Stimulated activated CD4-positive, alpha-beta T cell treated with anti-CD3 and anti-CD28 coated beads, Interleukin-12 subunit alpha, Interleukin-12 subunit beta, amount 100 ng/mL, for 4 hours (primary cell): ENCODE measurements around the gene FHIT.
"Not testable (repeated sequence)": the region's sequence is repeated elsewhere in the genome, so short reads cannot be mapped to it uniquely, and the experiment has no call there.

Experiments
- DNase-seq: peaks from one replicate; pipeline ENCODE4 v3.0.0-alpha.2; 2020

The FHIT gene

DNA sequence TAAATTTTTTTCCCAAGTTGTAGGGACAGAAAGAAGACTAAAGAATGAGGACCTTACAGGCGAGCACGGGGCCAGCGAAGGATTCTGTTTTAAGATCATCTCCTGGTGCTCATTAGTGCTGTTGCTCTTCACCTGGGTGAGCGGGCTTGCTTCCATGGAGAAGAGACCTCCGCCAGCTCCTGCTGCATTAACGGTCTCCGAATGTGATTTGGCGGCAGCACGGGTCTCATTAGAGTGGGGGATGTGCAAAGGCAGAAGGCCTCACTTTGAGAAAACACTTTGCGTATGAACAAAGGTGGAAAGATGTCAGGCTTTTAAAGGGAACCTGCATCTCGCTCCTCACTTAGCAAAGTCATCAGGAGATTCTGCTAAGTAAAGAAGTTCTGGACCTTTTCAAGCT is 1448.0 kb downstream of the FHIT start:
- DNase-seq: no peak

DNA sequence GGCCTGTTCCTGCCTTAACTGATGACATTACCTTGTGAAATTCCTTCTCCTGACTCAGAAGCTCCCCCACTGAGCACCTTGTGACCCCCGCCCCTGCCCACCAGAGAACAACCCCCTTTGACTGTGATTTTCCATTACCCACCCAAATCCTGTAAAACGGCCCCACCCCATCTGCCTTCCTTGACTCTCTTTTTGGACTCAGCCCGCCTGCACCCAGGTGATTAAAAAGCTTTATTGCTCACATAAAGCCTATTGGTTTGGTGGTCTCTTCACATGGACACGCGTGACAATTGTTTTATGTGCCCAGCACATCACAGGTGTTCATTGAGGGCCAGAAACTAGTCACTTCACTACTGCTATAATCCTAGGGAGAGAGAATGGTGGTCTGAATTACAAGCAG is 1448.8 kb downstream of the FHIT start:
- DNase-seq: not testable (repeated sequence)

DNA sequence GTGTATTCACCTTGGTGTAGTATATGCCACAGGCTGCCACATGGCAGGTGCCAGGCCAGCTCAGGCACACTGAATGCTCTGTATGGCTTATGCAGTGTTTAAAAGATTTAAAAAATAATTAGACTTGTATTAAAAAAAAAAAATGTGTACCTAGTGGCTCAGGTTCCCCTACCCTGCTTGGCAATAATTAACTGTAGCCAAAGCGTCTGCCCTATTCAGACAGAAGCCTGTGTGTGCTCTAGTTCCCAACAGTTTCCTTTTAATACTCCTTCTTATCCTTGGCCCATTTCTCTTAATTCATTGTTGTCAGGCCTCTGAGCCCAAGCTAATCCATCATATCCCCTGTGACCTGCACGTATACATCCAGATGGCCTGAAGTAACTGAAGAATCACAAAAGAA is 1449.2 kb downstream of the FHIT start:
- no peak for DNase-seq

DNA sequence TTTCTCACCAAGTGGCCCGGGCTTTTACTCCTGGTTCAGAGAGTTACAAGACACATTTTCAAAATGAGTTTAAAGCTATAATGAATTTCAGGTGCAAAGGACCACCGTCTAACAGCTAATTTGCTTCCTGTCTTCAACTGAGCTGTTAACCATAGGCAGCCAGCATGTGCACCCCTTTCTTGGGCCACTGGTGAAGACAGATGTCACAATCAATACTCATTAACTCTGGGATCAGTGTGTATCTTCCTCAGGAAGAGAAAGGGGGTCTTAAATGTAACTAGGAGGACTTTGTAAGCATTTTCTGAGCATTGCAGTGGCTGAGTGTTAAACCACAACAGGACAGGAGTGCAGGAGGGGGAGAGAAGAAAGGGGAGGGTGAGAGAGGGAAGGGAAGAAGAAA is 1450.8 kb downstream of the FHIT start:
- DNase-seq: no peak

DNA sequence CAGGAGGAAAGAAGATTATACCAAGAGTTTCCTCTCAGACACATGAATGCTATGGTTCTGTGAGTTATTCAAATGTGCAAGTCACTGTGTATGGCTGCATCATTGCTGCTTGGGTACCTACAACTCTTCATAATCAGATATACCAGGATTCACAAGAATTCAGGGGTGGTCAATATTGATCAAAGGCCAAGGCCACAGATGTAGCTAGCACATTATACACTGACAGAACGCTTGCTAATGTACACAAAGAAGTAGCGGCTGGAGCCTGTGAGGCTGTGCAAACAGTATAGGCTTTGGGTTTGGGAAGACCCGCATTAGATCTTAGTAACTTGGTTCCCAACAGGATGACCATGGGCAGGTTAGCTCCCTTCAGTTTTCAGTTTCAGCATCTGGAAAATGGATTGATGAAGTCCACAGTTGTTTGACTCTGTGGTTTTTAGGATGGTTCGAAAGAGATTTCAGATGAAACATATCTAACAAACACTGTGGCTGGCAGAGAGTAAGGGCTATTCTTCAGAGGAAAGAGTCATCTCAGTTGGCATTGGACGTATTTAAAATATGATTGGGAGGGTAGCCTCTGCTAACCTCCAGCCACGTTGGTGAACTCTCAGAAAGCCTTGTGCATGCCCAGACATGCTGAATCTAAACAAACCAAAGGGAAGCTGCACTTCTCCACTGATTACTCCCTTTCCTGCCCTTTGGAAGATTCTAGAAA is 1452.7 kb downstream of the FHIT start:
- DNase-seq: no peak

DNA sequence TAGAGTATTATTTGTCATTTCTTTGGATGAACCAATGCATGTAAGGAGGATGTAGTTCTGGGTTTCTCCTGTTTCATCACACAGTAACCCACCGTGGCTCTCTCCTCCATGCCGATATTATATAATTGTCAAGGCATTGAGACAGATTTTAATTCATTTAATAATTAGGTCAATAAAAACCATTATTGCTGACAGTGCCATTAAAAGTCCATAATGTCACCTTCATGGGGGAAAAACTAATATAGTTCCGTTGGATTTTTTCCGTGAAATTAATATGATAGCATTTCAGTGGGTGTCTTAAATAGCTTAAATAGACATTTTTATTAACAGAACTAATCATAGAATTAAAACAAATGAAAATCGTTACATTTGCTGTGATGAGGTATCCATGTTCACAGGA is 1453.7 kb downstream of the FHIT start:
- DNase-seq: no peak

DNA sequence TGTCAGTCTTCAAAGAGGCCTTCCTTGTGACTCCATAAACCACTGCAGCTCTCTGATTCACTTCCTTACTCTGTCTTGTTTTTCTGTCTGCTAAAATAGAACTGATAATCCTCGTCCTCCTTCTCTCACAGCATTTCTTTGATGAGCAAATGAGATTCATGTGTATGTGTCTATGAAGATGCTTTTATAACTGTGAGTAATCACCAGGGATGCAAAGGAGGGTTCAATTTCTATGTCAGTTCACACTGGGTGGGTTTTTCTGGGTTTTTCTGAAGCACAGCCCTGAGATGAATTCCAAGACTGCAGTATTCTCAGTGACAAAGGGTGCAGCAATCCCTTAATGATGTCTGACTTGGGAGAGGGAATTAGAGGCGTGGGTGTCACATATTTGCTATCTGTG is 1454.8 kb downstream of the FHIT start:
- DNase-seq: no peak

DNA sequence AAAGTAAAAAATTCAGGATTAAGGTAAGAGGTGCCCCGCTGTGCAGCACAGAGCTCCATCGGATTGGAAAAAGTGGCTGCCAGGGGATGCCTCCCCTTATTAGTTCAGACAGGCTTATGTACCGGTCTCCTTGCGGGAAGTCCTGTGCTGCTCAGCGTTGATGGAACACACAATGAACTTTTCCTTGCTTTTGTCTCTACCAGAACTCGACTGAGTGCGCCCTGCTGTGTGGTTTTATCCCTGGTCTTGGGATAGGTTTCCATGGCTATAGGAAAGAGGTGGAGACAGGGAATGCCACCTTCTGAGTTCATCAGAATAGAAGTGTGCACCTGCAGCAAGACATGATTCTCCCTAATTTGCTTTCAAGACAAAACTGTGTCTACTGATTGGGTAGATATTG is 1455.5 kb downstream of the FHIT start:
- no peak for DNase-seq

DNA sequence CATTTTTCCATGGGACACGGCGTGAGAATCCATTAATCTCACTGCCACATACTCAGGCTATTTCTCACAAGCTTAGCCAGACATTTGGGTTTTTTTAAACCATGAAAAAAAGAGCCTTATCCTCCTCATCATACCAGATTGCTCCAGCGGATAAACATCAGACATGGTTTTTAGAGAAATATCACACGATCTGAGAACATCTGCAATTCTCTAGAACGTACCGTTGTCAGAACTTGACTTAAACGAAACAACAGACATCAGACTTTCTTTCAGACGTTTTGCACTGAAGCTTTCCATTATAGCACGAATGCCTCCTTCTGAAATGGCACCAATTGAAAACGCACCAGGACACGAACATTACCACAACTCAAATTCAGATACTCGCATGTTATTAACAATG is 1457.3 kb downstream of the FHIT start:
- no peak for DNase-seq

DNA sequence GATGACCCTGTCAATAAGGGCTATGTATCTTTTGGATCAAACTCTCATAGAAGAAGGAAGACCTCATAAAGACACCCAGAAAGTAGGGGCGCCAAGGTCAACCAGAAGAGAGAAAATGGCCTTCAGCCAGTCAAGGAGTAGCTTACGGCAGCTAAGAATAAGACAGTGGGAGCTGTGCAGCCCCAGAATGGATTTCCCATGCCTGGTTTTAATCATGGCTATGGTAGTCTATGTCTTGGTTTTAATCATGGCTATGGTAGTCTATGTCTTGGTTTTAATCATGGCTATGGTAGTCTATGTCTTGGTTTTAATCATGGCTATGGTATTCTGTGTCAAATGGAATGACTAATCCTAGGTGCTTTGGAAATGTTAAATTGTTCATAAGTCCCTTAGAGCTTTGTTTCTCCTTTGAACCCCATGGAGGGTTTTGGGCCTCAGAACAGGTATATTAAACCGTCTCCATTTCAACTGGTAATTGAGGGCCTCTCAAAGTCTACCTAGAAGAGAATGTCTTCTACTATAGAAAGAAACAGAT is 1459.4 kb downstream of the FHIT start:
- no peak for DNase-seq

DNA sequence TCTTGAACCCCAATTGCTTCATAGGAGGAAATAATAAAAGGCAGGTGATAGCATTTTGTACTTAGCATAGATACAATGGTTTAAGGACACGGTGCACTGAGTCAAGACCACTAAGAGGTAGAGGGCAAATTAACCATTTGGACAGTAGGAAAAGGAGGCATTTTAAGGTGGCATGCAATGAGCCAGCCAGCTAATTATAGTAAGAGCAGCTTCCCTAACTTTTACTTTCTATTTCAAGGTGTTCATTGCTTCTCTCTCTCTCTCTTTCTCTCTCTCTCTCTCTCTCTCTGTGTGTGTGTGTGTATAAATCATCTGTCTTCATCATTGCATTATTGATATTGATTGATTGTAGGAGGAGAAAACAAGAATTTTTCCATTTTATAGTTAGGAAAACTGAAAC is 1461.0 kb downstream of the FHIT start:
- DNase-seq: no peak

DNA sequence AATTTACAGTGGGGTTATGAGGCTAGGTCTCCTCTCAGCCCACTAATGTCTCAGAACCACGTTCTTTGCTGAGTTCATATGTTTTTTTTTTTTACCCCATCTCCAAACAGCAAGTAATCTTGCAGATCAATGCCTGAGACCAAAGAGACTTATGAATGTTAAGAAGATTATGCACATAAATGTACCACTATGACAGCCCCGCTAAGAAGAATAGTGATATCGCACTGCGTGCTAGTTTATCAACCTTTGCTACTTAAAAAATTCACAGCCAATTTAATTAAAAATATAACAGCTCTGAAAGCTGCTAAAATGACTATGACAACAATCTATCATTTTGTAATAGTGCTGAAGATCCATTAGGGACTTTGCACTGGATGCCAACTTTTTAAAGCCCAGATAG is 1462.5 kb downstream of the FHIT start:
- DNase-seq: no peak

DNA sequence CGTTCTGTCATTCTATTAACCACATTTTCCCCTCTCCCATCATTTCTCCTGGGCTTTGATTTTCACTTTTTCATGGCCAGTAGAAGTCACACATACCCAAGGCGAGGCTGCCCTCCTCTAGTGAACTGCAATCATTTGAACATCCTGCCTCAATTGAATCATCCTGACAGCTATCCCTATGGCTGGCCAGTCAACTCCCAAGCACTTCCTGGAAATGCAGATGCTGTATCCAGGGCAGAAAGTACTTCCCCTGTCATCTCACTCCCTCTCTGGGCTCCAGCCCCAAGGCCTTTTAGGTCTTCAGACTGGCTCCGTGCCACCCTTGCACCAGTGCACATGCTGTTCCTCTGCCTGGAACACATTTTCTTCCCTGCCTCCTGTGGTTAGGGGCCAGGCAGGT is 1463.1 kb downstream of the FHIT start:
- no peak for DNase-seq

DNA sequence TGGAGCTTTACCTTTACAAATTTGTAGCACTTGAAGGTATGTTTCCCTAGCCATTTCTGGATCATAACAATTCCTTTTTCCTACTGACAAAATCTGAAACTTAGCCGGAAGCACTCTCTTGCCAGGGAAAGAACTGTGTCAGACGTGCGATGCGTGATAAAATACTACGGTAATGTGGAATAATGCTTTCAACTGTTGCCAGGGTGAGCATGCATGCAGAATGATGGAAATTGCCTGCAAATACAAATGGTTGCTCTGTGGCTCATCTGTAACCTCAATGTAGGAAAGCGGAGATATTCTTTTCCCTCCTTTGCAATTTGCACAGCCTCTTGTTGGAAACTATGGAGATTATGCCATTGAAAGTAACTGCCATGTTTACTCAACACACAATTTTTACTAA is 1464.9 kb downstream of the FHIT start:
- no peak for DNase-seq

DNA sequence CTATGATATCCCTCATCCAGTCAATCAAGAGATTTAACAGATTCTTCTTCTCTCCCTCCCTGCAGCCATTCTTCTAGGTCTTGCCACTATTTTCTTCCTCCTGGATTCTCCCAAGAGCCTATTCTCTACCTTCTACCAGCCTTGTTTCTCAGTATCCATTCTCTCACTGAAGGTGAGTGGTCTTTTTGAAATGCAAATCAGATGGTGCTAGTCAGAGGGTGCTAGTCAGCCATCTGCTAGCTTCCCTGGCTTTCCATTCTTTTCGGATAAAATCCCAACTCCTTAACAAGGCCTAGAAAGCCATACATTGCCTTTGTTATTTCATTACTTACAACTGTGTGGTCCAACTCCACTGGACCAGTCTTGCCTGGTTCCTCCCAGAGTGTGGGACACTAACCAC is 1467.1 kb downstream of the FHIT start:
- no peak for DNase-seq

DNA sequence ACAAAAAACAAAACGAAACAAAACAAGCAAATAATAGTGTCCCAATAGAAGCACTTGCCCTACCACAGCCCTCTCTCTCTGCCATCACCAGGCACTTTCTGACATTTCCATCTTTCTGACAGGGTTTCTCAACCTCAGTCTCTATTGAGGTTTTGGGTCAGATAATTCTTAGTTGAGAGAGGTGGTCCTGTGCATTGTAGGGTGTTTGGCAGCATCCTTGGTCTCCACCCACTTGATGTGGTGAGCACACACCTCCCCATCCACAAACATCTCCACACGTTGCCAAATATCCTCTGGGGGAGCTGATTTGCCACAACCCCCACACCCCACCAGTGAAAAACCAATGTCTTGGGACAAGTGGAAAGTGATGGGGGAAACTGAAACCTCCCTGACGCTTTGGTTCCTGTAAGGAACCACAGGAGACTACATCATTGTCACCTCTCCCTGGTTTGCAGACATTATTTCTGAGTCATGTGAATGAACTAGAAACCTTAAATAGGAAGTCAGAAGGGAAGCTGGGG is 1467.7 kb downstream of the FHIT start:
- DNase-seq: no peak

DNA sequence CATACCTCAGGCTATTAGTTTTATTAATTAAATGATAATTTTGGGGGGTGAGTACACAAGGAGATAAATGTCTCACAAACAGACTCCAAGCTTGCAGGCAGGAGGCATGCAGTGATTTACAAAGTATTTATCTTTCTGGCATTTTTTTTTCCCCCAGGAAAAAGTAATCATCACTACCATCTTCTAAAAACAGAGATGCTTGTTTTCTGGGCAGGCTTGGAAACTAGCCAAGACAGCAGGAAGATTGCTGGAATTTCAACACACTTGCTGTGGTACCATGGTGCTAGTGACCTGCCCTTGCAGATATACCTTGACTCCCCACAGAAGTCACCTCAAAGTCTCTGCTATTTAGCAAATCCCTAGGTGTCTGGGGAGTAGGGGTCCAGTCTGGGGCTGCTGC is 1468.6 kb downstream of the FHIT start:
- DNase-seq: no peak

DNA sequence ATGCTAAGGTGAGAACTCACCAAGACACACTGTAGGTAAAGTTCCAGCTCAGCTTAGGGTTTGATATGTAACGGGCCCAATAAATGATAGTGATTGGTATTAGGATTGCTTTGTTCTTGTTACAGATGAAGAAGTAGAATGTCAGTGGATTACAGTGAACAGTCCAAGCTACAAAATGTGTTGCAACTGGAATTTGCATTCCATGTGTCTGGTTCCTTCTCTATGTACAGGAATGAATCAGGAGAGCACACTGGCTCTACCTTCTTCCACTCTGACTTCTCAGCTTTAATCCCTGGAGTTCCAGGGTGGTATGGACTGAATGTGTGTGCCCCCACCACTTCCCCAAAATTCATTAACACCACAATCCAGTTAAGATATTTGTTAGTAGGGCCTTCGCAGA is 1471.0 kb downstream of the FHIT start:
- DNase-seq: no peak

DNA sequence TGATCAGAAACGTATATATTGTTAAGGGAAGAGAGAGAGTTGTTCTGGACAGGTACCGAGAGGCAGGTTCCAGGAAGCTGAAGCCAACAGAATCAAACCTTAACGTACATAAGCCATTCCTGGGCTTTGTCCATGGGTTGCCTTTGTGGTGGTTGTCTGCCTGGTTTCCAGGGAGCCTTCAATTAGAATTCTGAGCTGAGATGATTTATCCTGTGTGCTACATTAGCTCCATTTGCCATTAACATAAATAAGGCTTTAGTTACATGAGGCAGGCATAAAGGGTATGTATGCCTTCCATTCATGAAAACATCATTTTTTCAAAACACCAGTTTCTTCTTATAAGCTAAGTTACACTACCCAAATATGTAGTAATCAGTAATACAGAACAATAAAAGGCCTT is 1472.0 kb downstream of the FHIT start:
- no peak for DNase-seq

DNA sequence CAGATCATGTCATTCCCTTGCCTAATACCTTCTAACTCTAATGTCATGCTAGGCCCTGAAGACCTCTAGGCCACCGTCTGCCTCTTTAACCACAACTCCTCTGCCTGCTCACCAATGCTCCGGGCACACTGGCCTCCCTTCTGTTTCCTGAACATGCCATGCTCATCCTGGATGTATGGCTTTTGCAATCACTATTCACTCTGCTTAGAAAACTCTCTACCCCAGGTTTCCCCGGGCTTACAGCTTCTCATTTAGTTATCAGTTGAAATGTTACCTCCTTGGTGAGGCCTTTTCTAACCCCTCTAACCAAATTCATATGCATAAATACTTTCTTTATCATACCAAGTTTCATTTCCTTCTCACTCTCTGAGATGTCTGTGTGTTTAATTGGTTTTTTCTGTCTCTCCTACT is 1473.6 kb downstream of the FHIT start:
- DNase-seq: no peak

DNA sequence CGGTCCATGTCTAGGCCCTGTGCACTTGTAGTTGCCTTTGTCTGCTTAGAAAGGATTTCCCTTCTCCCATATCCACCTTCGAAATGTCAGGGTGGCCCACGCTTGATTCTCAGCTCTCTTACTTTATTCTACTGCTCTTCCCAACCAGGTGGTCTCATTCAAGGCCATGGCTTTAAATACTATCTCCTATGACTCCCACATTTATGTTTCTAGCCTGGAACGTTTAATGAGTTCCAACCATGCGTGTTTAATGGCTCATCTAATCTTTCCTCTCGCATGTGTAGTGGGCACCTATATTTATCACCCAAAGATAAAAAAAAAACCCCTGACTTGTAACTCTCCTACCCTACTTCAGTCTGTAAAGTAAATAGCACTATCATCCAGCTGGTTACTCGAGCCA is 1474.2 kb downstream of the FHIT start:
- no peak for DNase-seq

DNA sequence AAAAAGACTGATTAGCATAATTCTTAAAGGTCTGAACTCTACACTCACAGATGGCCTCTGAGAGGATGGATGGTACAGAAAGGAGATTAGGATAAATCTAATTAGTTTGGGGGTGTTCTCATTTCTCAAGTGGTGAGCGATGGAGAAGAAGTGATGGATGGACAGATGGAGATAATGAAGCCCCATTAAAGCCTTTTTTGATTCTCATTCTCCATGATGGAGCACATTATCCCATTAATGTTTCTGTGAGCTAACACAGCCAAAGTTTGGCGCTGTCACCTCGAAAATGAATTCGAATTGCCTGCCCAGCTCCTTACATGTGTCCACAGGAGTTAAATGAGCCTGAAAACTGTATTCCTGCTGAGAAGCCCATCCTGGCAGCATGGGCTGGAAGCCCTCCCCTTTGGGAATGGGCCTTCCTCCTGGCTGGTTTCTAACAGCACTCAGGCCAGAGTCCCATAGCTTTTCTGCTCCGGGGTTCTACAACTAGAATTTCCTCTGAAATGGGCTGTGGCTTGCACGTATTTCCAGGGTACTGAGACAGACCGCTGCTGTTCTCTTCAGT is 1475.4 kb downstream of the FHIT start:
- DNase-seq: no peak

DNA sequence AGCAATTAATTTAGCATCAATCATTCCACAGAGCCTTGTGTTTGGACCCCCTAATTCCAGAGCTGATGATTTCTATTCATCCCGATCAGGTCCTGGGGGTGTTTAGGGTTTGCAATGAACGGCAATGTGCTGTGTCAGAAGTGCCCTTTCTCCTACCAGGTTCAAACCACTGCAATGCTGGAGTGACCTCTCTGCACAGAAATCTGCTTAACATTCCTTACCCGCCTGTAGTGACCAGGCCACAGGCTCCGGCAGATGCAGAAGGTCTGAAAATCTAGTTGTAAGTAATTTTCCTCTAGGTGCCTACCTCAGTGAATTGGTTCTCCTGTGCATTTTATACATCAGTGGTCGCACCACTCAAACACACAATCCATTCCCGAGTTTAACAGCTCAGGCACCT is 1476.1 kb downstream of the FHIT start:
- no peak for DNase-seq

DNA sequence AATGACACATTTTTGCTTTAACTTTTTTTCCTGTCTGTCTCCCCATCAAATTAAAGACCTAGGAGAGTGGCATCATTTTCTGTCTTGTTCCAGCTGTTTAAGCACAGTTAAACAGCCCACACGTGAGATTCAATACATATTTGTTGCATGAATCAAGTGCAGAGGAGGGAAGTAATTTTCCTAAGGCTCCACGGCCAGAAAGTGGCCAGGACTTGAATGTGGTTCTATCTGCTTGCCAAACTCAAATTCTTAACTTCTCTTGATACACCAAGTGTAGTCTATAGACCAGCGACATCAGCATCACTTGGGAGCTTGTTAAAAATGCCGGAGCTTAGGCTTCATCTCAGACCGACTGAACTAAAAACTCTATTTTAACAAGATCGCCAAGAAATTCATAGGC is 1476.6 kb downstream of the FHIT start:
- no peak for DNase-seq

DNA sequence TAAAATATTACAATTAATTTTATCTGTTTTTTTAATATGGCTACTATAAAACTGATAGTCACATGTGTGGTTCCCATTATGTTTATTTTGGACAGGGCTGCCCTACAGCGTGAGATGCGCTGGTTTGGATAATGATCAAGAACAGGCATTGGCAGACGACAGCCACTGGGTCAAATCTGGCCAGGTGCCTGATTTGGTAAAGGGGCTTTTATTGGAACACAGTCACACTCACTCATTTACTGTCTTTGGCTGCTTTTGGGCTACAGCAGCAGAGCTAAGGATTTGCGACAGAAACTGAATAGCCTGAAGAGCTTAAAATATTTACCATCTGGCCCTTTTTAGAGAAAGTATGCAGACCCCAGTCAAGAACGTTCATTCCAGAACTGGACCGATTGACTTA is 1477.3 kb downstream of the FHIT start:
- no peak for DNase-seq
